DMS153 (cell line): ENCODE data around the gene MARK4.
A peak's percentile ranks its signal among the peaks of the same experiment; 100 is the strongest.

Source experiments
- DNase-seq: peaks from one replicate; lab custom pipeline; 2025; lab: John Stamatoyannopoulos, UW

Gene MARK4

DNA sequence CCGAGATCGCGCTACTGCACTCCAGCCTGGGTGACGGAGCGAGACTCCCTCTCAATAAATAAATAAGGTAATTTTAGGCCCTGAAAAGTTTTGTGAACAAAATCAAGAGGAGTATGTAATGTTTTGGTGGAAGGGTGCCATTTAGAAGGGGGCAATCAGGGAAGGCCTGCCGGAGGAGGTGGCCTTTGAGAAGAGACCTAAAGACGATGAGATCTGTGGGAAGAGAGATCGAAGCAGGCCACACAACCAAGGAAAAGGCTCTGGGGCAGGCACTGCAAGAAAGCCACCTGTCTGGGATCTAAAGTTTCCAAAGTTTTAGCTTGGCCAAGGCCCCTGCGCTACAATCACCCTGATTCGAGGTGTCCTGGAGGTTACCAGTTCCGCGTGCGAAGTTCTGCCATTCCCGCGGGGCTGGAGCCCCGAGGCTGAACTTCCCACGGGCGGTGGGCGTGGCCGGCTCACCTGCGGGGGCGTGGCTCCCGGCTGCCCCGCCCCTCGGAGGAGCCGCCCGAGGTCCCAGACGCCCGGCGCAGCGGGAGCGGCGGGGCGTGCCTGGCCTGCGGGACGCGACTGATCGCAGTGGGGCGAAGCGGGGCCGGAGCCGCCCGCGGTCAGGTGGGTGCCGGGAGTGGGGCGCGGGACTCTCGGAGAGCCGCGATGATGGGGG, 89.3 kb downstream of the MARK4 start, which contains the start of gene KLC3:
TSS of gene KLC3 (plus strand) at position 519 of the 667 bp plus-strand sequence. CDS start 4,792 bp downstream, outside the sequence.
- DNase-seq: peak; percentile 8

DNA sequence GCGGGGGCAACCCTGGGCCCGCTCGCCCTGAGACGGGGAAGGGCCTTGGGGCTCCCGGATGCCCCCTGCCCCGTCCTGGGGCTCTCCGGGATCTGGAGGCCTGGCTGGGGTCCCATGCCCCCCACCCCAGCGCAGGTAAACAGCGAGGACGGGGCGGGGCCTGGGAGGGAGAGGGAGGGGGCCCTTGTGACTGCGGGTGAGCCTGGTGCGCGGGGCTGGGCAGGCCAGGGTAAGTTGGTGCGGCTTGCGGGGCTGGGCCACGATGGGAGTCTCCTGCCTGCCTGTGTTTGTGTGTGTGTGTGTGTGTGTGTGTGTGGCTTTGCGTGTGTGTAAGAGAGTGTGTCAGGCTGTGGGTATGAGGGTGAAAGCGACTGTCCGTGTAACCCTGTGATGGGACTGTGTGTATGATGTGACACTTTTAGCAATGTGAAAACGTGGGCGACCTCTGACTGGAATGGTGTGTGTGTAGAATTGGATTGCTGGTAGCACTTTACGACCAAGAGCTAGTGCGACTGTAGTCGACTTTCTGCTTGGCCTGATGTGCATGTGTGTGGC, 89.9 kb downstream of the MARK4 start:
- no peak for DNase-seq

DNA sequence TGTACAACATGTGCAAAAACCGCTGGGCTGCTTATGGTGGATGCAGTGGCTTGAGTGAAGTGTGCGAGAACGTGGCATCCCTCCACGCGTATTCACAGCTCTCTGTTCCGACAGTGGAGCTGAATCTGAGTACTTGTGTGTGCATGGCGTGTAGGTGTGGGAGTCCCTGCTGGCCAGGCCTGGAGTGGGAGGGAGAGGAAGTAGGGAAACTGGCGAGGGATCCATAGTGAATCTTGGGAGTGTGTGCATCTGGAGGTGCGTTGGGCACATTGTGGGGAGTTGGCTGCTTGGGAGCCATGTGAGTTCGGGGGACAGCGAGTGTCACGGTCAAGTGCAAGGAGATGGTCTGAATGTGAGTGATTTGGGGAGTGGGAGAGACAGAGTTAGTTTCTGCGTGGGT, 91.8 kb downstream of the MARK4 start:
- no peak for DNase-seq

DNA sequence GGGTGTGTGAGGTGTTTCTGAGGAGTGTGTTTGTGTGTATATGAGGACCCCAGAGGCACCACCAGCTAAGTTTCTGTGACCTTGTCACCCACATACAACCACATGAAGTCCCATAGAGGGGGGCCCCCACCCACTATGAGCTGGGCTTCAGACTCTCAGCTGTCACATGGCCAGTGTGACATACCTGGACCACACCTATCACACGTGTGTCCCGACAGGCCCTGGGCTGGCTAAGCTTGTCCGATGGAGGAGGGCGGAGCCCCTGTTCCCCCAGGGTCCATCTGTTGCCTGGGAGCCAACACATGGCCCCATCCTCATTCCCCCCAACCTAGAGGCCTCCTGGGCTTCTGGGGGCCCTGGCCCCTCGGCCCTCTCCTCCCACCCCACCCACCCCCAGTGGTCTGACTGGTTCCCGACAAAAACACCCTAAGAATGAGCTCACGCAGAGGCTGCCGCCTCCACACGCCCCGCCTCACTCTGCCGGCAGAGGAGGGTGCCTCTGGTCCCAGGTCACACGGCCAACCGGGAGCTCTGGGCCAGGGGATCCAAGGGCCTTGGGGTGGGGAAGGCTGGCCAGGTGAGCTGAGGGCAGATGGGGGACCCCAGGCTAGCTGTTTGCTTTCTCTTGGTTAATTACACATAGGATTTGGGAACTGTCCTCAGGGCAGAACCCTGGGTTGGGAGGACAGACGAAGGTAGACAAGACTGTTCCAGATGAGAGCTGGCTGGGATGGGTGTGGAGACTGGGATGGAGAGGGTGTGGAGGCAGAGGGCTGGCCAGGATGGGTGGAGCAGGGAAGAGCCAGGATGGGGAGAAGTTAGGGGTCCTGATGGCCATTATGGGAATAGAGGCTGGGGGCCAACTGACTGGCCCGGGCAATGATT, 93.8 kb downstream of the MARK4 start:
- DNase-seq: no peak

DNA sequence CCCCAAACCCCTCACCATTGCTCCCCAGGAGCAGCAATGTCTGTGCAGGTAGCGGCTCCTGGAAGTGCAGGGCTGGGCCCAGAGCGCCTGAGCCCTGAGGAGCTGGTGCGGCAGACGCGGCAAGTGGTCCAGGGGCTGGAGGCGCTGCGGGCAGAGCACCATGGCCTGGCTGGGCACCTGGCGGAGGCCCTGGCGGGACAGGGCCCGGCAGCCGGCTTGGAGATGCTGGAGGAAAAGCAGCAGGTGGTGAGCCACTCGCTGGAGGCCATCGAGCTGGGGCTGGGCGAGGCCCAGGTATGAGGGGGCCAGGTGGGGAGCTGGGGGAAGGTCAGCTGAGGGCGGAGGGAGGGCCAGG, 94.4 kb downstream of the MARK4 start:
- DNase-seq: no peak

DNA sequence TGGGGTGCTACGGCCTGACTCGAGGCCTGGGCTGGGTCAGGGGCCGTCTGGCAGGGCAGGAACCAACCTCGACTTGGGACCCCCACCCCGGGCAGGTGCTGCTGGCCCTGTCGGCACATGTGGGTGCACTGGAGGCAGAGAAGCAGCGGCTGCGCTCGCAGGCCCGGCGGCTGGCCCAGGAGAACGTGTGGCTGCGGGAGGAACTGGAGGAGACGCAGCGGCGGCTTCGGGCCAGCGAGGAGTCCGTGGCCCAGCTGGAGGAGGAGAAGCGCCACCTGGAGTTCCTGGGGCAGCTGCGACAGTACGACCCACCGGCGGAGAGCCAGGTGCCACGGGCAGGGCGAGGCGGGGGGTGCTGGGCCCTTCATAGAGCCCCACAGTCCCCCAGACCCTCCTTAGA, 95.4 kb downstream of the MARK4 start:
- no peak for DNase-seq

- no peak for DNase-seq
These were observed 96.7 kb downstream of the MARK4 start for GRCh38 chr19:45347570-45348366.

- DNase-seq: no peak
These were observed 97.5 kb downstream of the MARK4 start for GRCh38 chr19:45348367-45349125.

DNA sequence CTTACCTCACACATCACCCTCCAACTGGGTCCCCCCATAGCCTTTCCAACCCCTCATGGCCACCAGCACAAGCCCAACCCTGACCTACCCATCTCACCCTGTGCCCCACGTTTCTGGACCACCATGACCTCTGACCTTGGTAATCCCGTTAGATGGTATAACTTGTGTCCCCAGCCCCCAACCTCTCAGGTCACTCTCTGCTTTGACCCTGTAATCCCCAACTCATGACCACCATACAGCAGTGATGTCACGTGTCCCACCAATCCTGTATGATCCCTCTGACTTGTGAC, 98.0 kb downstream of the MARK4 start:
- no peak for DNase-seq

GRCh38 chr19:45349430-45349941, 98.4 kb downstream of the MARK4 start:
- no peak for DNase-seq

DNA sequence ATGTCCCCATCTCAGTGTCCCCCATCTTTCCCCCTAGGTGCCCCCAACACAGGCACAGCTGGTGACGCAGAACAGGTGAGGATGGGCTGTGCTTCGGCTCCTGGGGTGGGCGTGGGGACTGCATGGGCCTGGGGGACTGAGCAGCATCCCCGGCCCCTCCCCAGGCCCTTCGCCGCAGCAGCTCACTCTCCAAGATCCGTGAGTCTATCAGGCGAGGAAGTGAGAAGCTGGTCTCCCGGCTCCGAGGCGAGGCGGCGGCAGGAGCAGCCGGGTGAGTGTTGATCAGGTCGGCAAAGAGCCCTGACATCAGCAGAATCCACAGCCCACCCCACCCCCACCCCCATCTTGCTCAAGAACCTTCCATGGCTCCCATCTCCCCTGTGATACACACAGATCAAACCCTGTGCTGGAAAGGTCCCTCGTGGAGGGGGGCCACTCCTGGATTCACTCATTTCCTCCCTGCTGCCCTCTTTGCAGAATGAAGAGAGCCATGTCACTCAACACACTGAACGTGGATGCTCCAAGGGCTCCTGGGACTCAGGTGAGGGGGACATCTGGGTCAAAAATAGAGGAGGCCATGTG, 99.5 kb downstream of the MARK4 start:
- no peak for DNase-seq

GRCh38 chr19:45351401-45351952, 100.4 kb downstream of the MARK4 start:
- no peak for DNase-seq

- DNase-seq: no peak
These were observed 101.0 kb downstream of the MARK4 start for GRCh38 chr19:45352062-45352461.

GRCh38 chr19:45352471-45352870, 101.4 kb downstream of the MARK4 start:
- no peak for DNase-seq

- DNase-seq: no peak
These were observed 102.1 kb downstream of the MARK4 start for GRCh38 chr19:45352914-45353796.

DNA sequence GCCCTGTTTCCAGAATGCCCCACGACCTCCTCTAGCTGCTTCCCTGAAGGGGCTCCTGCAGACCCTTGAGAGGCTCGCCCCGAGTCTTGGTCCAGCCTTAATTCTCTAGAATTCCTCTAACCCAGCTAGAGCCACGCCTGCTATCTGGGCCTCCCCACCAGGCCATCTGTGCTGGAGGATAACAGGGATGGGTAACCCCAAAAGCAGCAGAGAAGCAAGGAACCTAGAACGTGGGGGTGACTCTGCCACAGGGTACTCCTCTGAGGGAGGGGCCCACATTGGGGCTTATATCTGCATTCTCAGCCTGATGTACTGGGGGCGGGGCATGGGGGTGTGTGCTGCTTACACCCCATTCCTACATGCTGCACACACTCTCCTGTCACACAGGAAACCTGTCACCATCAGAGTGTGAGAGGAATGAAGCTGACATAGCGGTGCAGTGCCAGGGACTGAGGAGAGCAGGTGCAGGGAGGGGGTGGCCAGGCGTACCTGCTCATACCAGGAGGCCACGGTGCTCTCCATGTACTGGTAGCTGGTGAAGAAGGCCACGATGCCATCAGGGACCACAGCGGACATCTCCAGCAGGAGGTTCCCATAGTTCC, 103.3 kb downstream of the MARK4 start:
- DNase-seq: no peak
